Panc1 (cell line): Measurements from ENCODE around the gene SORL1-AS1.

ENCODE experiments used
- ATAC-seq: fragments of 200-7000 bp; cut with Tn5 transposase; 2 replicates; pipeline ENCODE4 v1.9.1; 2020; ENCODE audit warnings: mild to moderate bottlenecking, moderate library complexity
- BruUV-seq: library from RNA; stranded (reverse); fragments of 400-500 nt; replicated peaks from 2 replicates; lab custom pipeline; 2021; lab: Mats Ljungman, UMichigan
- CTCF ChIA-PET: fragments of 300-600 bp; sonication (Branson Sonifier 250); formaldehyde crosslinking; loops from one replicate; lab custom pipeline; 2022; ENCODE audit warnings: antibody characterized with exemption; lab: Charles Lee
- POLR2A ChIA-PET: fragments of 300-600 bp; sonication (Branson Sonifier 250); formaldehyde crosslinking; loops from one replicate; lab custom pipeline; 2022; ENCODE audit warnings: antibody characterized with exemption; lab: Charles Lee
- DNase-seq: peaks from one replicate; pipeline ENCODE4 v3.0.0-alpha.2; 2010; ENCODE audit warnings: low read depth, low spot score
- H3K27ac ChIP-seq: 2 replicates; pipeline ENCODE4 v1.5.1; 2011; ENCODE audit warnings: mild to moderate bottlenecking, low read length, inconsistent platforms
- H3K27me3 ChIP-seq: fragments of 200-500 bp; sonication (Bioruptor generic); 2 replicates; pipeline ENCODE4 v1.6.0; 2014; ENCODE audit warnings: low read length, inconsistent platforms; ENCODE audit not compliant: control insufficient read depth, insufficient read depth
- H3K36me3 ChIP-seq: fragments of 200-500 bp; sonication (Bioruptor generic); 2 replicates; pipeline ENCODE4 v1.5.1; 2014; ENCODE audit warnings: inconsistent platforms, mild to moderate bottlenecking, low read length, moderate library complexity; ENCODE audit not compliant: control insufficient read depth, insufficient read depth
- H3K4me1 ChIP-seq: 2 replicates; pipeline ENCODE4 v1.5.1; 2011; ENCODE audit warnings: inconsistent platforms, mild to moderate bottlenecking, low read length, moderate library complexity; ENCODE audit not compliant: control insufficient read depth, insufficient read depth
- H3K4me3 ChIP-seq, 2 experiments: 2 replicates each; pipeline ENCODE4 v1.5.1; 2011 to 2012; ENCODE audit warnings: low read depth in 2 of 2, low read length in 2 of 2, mild to moderate bottlenecking in 2 of 2, inconsistent platforms in 1 of 2, moderate library complexity in 1 of 2
- H3K9me3 ChIP-seq: fragments of 200-500 bp; sonication (Bioruptor generic); 2 replicates; pipeline ENCODE4 v1.5.1; 2014; ENCODE audit warnings: low read depth, mild to moderate bottlenecking, inconsistent platforms, low read length, moderate library complexity; ENCODE audit not compliant: control insufficient read depth, insufficient read depth
- CTCF ChIP-seq: fragments of 450-650 bp; IDR thresholded peaks from 2 replicates; pipeline ENCODE4 v1.5.1; 2017; ENCODE audit warnings: mild to moderate bottlenecking
- POLR2AphosphoS5 ChIP-seq: IDR thresholded peaks from 2 replicates; pipeline ENCODE4 v1.6.1; 2012; ENCODE audit warnings: mild to moderate bottlenecking, low read depth, low read length, moderate library complexity
- SIN3A ChIP-seq: IDR thresholded peaks from 2 replicates; pipeline ENCODE4 v1.6.1; 2012; ENCODE audit warnings: low read depth, mild to moderate bottlenecking, low read length, moderate library complexity, borderline replicate concordance; ENCODE audit not compliant: insufficient read depth
- TCF7L2 ChIP-seq: IDR thresholded peaks from 2 replicates; pipeline ENCODE4 v1.6.1; 2011; ENCODE audit warnings: mild to moderate bottlenecking, low read depth, low read length, inconsistent platforms
- in situ Hi-C: cut with HindIII; loops from 2 replicates; pipeline ENCODE4 v1.10.0; 2016; ENCODE audit warnings: low sequenced_read_pairs, low pct_unique_long_range_greater_than_20kb
- intact Hi-C: fragments of 100-400 bp; cut with micrococcal nuclease; formaldehyde crosslinking; loops from one replicate; pipeline ENCODE4 v1.10.0; 2022; ENCODE audit not compliant: unreplicated experiment
- TF ChIP-seq, protein P1 (sequence below), 2 experiments: IDR thresholded peaks; 2 replicates each; pipeline ENCODE4 v1.6.1; 2011 to 2012; ENCODE audit warnings: low read depth in 2 of 2, control low read depth in 1 of 2, low read length in 1 of 2, mild to moderate bottlenecking in 1 of 2, moderate library complexity in 1 of 2; ENCODE audit not compliant: insufficient read depth in 1 of 2

Gene SORL1-AS1

GRCh38 chr11:121408830-121409229, 43.9 kb downstream of the SORL1-AS1 start:
- TF ChIP-seq POLR2AphosphoS5 (no peak), SIN3A (no peak)
- CTCF ChIA-PET, result interaction anchor here (0.6 kb wide), 3 partner anchors 43 to 456 kb away, joined by 5 to 8 read pairs (median 5); no protein-coding TSS in a partner anchor
- Histone ChIP-seq H3K36me3 (no peaks in the 10 kb centered on the region), H3K9me3 (no peaks in the 10 kb centered on the region), H3K27me3 (peaks cover 3% of the 10 kb centered on the region; the same call in 1 of the 2 replicates), H3K27ac (no peak overlapping the region), H3K4me1 (no peaks in the 10 kb centered on the region), H3K4me3 (no peak overlapping the region)
- intact Hi-C loops (no loop called here), in situ Hi-C loops (no loop called here)
- POLR2A ChIA-PET, result no interaction called here
- ATAC-seq (no peak), DNase-seq (no peak)
- BruUV-seq, result no TSS peak

- DNase-seq (no peak), ATAC-seq (no peak)
- Histone ChIP-seq H3K36me3 (no peaks in the 10 kb centered on the region), H3K27ac (no peak overlapping the region), H3K4me3 (no peak overlapping the region), H3K27me3 (peaks cover 3% of the 10 kb centered on the region; the same call in 1 of the 2 replicates), H3K4me1 (no peaks in the 10 kb centered on the region), H3K9me3 (no peaks in the 10 kb centered on the region; the same call in 1 of the 2 replicates)
- intact Hi-C loops, result no loop called here
- no TSS peak for BruUV-seq
- CTCF ChIA-PET, result no interaction called here
- TF ChIP-seq, protein P1, sequence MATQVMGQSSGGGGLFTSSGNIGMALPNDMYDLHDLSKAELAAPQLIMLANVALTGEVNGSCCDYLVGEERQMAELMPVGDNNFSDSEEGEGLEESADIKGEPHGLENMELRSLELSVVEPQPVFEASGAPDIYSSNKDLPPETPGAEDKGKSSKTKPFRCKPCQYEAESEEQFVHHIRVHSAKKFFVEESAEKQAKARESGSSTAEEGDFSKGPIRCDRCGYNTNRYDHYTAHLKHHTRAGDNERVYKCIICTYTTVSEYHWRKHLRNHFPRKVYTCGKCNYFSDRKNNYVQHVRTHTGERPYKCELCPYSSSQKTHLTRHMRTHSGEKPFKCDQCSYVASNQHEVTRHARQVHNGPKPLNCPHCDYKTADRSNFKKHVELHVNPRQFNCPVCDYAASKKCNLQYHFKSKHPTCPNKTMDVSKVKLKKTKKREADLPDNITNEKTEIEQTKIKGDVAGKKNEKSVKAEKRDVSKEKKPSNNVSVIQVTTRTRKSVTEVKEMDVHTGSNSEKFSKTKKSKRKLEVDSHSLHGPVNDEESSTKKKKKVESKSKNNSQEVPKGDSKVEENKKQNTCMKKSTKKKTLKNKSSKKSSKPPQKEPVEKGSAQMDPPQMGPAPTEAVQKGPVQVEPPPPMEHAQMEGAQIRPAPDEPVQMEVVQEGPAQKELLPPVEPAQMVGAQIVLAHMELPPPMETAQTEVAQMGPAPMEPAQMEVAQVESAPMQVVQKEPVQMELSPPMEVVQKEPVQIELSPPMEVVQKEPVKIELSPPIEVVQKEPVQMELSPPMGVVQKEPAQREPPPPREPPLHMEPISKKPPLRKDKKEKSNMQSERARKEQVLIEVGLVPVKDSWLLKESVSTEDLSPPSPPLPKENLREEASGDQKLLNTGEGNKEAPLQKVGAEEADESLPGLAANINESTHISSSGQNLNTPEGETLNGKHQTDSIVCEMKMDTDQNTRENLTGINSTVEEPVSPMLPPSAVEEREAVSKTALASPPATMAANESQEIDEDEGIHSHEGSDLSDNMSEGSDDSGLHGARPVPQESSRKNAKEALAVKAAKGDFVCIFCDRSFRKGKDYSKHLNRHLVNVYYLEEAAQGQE (IDR thresholded peaks at IDR 0.05; ENCODE audit: insufficient read depth in 1 of 2, low read depth in 2 of 2, low read length in 1 of 2), result no peak
- TF ChIP-seq POLR2AphosphoS5 (no peak), CTCF (no peak), TCF7L2 (no peak), SIN3A (no peak)
- POLR2A ChIA-PET, result no interaction called here
- in situ Hi-C loops, result no loop called here
These were observed 46.5 kb downstream of the SORL1-AS1 start for GRCh38 chr11:121406291-121406690.

DNA sequence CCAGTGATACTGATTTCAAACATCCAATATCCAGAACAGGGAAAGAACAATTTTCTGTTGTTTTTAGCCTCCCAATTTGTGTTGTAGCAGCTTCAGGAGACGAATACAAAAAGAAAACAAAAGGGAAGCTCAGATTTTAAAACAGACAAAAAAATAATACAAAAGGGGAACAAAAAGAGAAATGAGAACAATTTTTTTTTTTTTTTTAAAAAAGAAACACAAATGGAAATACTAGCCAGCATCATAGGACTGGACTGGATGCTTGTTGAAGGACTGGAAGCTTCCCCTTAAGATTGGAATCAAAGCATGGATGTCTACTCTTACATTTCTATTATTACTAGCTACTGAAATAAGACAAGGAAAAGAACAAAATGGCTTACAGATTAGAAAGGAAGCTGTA, 47.1 kb downstream of the SORL1-AS1 start:
- TF ChIP-seq CTCF (no peak), TCF7L2 (no peak)
- Histone ChIP-seq H3K9me3 (no peaks in the 10 kb centered on the region; the same call in 1 of the 2 replicates), H3K36me3 (no peaks in the 10 kb centered on the region), H3K4me1 (no peaks in the 10 kb centered on the region), H3K27ac (no peak overlapping the region), H3K27me3 (peaks cover 3% of the 10 kb centered on the region; the same call in 1 of the 2 replicates), H3K4me3 (no peak overlapping the region)
- BruUV-seq, result no TSS peak
- ATAC-seq (no peak), DNase-seq (no peak)
- CTCF ChIA-PET, result no interaction called here
- in situ Hi-C loops, result no loop called here
- POLR2A ChIA-PET, result no interaction called here
- intact Hi-C loops, result no loop called here
